Nephron (organoid): Measurements from ENCODE around the gene SPDEF.

Experiments
- H3K27ac Mint-ChIP-seq, 3 experiments: 2 replicates each; pipeline ENCODE4 v1.8.0; 2020; ENCODE audit warnings: mixed read lengths in 3 of 3, mild to moderate bottlenecking in 2 of 3, moderate library complexity in 1 of 3
- H3K27me3 Mint-ChIP-seq: 2 replicates; pipeline ENCODE4 v1.8.0; 2021; ENCODE audit warnings: low read depth, mild to moderate bottlenecking, moderate library complexity, mixed read lengths
- H3K36me3 Mint-ChIP-seq: 2 replicates; pipeline ENCODE4 v1.8.0; 2020; ENCODE audit warnings: low read depth, mixed read lengths
- H3K4me1 Mint-ChIP-seq: 2 replicates; pipeline ENCODE4 v1.8.0; 2020; ENCODE audit warnings: mixed read lengths
- H3K4me3 Mint-ChIP-seq, 3 experiments: 2 replicates each; pipeline ENCODE4 v1.8.0; 2020; ENCODE audit warnings: mild to moderate bottlenecking in 3 of 3, mixed read lengths in 3 of 3, moderate library complexity in 2 of 3
- H3K9me3 Mint-ChIP-seq: 2 replicates; pipeline ENCODE4 v1.8.0; 2020; ENCODE audit warnings: mixed read lengths
- CTCF ChIP-seq, 3 experiments: fragments of 200-600 bp; sonication (generic); IDR thresholded peaks; one replicate each; pipeline ENCODE4 v1.5.0; 2021; ENCODE audit warnings: antibody characterized with exemption in 3 of 3; ENCODE audit not compliant: unreplicated experiment in 3 of 3

SPDEF gene

GRCh38 chr6:34521463-34522285 is 34.5 kb downstream of the SPDEF start:
- H3K9me3 Mint-ChIP-seq: no peaks in the 10 kb centered on the region
- no peak for TF ChIP-seq CTCF (IDR thresholded peaks at IDR 0.05; ENCODE audit: unreplicated experiment in 3 of 3)
- H3K4me1 Mint-ChIP-seq: peaks cover 18% of the 10 kb centered on the region
- H3K4me3 Mint-ChIP-seq: no peak overlapping the region
- H3K27ac Mint-ChIP-seq: no peak overlapping the region
- H3K27me3 Mint-ChIP-seq: peaks cover 11% of the 10 kb centered on the region
- no peaks in the 10 kb centered on the region for H3K36me3 Mint-ChIP-seq

- Mint-ChIP-seq H3K4me3 (no peak overlapping the region), H3K36me3 (no peaks in the 10 kb centered on the region), H3K9me3 (no peaks in the 10 kb centered on the region), H3K4me1 (peaks cover 17% of the 10 kb centered on the region), H3K27ac (no peak overlapping the region), H3K27me3 (peaks cover 11% of the 10 kb centered on the region)
- TF ChIP-seq CTCF (IDR thresholded peaks at IDR 0.05; ENCODE audit: unreplicated experiment in 3 of 3): no peak
Observed at GRCh38 chr6:34520645-34521462, 35.3 kb downstream of the SPDEF start.

- Mint-ChIP-seq H3K27ac (no peak overlapping the region), H3K4me1 (peaks cover 15% of the 10 kb centered on the region), H3K27me3 (peaks cover 11% of the 10 kb centered on the region), H3K4me3 (no peak overlapping the region), H3K36me3 (no peaks in the 10 kb centered on the region), H3K9me3 (no peaks in the 10 kb centered on the region)
- TF ChIP-seq CTCF (IDR thresholded peaks at IDR 0.05; ENCODE audit: unreplicated experiment in 3 of 3): no peak
Observed at GRCh38 chr6:34519971-34520644, 36.0 kb downstream of the SPDEF start.

- no peak overlapping the region for H3K27ac Mint-ChIP-seq
- TF ChIP-seq CTCF (IDR thresholded peaks at IDR 0.05; ENCODE audit: unreplicated experiment in 3 of 3): no peak
- no peak overlapping the region for H3K4me3 Mint-ChIP-seq
- peaks cover 11% of the 10 kb centered on the region for H3K27me3 Mint-ChIP-seq
- no peaks in the 10 kb centered on the region for H3K36me3 Mint-ChIP-seq
- peaks cover 14% of the 10 kb centered on the region for H3K4me1 Mint-ChIP-seq
- H3K9me3 Mint-ChIP-seq: no peaks in the 10 kb centered on the region
Observed at GRCh38 chr6:34518669-34519365, 37.3 kb downstream of the SPDEF start.

GRCh38 chr6:34517966-34518365 is 38.2 kb downstream of the SPDEF start:
- no peaks in the 10 kb centered on the region for H3K36me3 Mint-ChIP-seq
- peaks cover 23% of the 10 kb centered on the region for H3K4me1 Mint-ChIP-seq
- no peak overlapping the region for H3K27ac Mint-ChIP-seq
- no peak overlapping the region for H3K4me3 Mint-ChIP-seq
- peaks cover 15% of the 10 kb centered on the region for H3K27me3 Mint-ChIP-seq
- no peak for TF ChIP-seq CTCF (IDR thresholded peaks at IDR 0.05; ENCODE audit: unreplicated experiment in 3 of 3)
- H3K9me3 Mint-ChIP-seq: no peaks in the 10 kb centered on the region
